ENCODE results near the gene RTN1. TPM values are rescaled to one million over a fixed set of nuclear protein-coding genes. Genes with fewer than 3 reads are reported as not detected.

The RTN1 gene
- total and polyA plus RNA-seq, 7 donors: 1.2 to 25.7 (median 8.0) TPM

DNA sequence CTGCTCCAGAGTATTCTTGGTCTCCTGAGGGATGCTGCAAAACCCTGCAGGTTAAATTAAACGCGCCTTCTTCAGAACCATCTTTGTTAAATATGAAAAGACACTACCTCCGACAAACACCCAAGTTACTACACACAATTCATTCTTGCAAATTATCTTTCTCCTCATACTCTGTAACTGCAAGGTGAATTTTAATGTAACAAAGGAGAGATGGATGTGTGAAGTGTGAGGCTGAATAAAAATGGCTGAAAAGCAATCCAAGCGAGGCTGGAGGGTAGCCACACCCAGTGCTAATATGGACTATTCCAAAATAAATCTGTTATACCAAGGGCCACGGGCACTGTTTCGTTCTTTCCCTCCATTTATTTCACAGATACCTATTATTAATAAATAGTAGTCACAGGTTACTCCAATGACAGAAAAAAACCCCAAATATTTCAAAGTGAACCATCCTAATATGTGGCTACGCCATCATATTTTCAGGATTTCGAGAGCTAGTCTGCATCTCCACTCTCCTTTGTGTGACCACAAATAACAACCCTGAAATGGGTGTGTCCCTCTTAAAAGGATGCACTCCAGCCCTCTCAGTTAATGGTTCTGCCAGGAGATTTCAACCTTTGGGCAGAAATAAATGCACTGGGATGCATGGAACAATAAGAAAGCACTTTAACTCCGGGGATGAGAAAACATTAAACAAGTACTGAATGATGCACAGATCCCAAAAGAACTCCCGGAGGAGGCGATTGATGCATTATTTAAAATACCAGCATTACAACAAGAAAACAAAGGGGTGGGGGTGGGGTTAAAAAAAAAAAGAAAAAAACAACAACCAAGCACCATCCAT lies 240.9 kb downstream of the RTN1 start:
- Histone ChIP-seq H3K27me3 (peaks cover 0 to 36% (median 10%) of the 10 kb centered on the region in 3 donors), H3K36me3 (no peaks in the 10 kb centered on the region), H3K9me3 (no peaks in the 10 kb centered on the region), H3K4me1 (peaks cover 0 to 8% (median 2%) of the 10 kb centered on the region in 4 donors), H3K4me3 (no peak overlapping the region), H3K27ac (no peak overlapping the region)
- intact Hi-C loops (cut with DNase I): no loop called here
- 65 to 73% methylated on average over 11 of the region's 11 CpGs for WGBS, 2 donors
- TF ChIP-seq EP300 (IDR thresholded peaks at IDR 0.05) (no peak), POLR2AphosphoS5 (IDR thresholded peaks at IDR 0.05) (no peak), POLR2A (IDR thresholded peaks at IDR 0.05) (no peak)
- TF ChIP-seq, protein P1, sequence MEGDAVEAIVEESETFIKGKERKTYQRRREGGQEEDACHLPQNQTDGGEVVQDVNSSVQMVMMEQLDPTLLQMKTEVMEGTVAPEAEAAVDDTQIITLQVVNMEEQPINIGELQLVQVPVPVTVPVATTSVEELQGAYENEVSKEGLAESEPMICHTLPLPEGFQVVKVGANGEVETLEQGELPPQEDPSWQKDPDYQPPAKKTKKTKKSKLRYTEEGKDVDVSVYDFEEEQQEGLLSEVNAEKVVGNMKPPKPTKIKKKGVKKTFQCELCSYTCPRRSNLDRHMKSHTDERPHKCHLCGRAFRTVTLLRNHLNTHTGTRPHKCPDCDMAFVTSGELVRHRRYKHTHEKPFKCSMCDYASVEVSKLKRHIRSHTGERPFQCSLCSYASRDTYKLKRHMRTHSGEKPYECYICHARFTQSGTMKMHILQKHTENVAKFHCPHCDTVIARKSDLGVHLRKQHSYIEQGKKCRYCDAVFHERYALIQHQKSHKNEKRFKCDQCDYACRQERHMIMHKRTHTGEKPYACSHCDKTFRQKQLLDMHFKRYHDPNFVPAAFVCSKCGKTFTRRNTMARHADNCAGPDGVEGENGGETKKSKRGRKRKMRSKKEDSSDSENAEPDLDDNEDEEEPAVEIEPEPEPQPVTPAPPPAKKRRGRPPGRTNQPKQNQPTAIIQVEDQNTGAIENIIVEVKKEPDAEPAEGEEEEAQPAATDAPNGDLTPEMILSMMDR (IDR thresholded peaks at IDR 0.05): no peak
- no peak for DNase-seq

DNA sequence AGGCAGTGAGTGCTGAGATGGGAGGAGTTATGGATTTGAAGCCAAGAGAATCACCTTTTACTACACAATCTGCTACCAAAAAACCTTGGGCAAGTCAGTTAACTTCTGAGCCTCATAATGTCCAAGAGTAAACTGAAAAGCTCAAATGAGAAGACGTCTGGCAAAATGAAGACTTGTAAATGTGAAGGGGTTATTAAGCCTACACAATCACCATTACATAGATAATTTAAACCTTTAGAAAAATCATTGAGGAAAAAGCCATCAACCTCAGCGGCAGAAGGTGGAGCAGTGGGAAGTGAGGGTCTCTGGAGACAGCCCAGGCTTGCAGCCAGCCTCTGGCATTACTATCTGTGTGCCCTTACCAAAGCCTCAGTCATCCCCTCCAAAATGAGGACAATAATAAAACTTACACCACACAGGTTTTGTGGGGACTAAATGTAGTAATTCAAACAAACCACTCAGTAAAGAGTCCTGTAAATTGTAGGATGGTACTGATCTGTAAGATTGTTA lies 243.5 kb downstream of the RTN1 start:
- 70 to 81% methylated on average over 2 of the region's 2 CpGs for WGBS, 2 donors
- intact Hi-C loops (cut with DNase I): no loop called here
- H3K4me3 ChIP-seq: no peak overlapping the region
- H3K9me3 ChIP-seq: no peaks in the 10 kb centered on the region
- peaks cover 0 to 8% (median 2%) of the 10 kb centered on the region in 4 donors for H3K4me1 ChIP-seq
- DNase-seq: no peak
- TF ChIP-seq, protein P1 (IDR thresholded peaks at IDR 0.05): no peak
- TF ChIP-seq POLR2AphosphoS5 (IDR thresholded peaks at IDR 0.05): no peak
- no peak for TF ChIP-seq EP300 (IDR thresholded peaks at IDR 0.05)
- no peaks in the 10 kb centered on the region for H3K36me3 ChIP-seq
- H3K27me3 ChIP-seq: peaks cover 0 to 30% (median 10%) of the 10 kb centered on the region in 3 donors
- H3K27ac ChIP-seq: no peak overlapping the region

DNA sequence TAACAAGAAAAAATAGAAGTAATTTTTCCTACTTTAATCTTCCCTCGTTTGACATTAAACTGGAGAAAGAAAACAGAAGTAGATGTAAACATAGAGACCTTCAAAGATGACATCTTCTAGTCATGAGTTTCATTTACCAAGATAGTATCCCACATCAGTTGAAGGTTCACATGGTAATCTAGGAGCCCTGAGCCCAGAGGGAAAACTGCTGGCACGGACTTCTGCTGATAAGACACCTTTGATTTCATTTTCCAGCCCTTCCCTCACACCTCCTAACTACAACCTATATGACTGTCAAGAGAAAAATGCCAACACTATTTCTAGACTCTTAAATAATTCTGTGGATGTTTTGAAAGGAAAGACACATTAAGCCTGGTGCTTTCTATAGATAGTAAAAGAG lies 247.9 kb downstream of the RTN1 start:
- Histone ChIP-seq H3K4me3 (no peak overlapping the region), H3K27me3 (no peaks in the 10 kb centered on the region), H3K27ac (no peak overlapping the region), H3K4me1 (no peaks in the 10 kb centered on the region), H3K36me3 (no peaks in the 10 kb centered on the region), H3K9me3 (no peaks in the 10 kb centered on the region)
- TF ChIP-seq EP300 (IDR thresholded peaks at IDR 0.05): no peak
- intact Hi-C loops (cut with DNase I): no loop called here
- DNase-seq: no peak
- WGBS, 2 donors: 28 to 57% methylated on average over 2 of the region's 2 CpGs

DNA sequence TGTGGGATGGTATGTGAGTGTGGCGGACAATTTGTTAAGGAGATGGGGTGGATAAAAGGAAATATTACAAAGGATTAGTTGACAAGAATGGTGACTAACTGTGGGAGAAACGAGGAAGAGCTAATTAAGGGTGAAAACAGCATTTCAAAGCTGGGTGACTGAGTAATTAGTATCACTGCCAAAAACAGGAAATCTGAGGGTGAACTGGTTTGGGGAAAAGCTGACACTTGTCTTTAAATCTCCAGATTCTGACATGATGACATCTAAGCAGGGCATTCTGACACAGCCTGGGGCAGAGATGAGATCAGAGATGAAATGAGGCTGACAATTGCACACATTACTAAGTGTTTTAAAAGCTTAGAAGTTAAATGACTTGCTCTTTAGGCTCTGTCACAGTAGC lies 251.5 kb downstream of the RTN1 start:
- intact Hi-C loops (cut with DNase I): no loop called here
- H3K27ac ChIP-seq: no peak overlapping the region
- H3K4me3 ChIP-seq: no peak overlapping the region
- H3K4me1 ChIP-seq: no peaks in the 10 kb centered on the region
- no peaks in the 10 kb centered on the region for H3K27me3 ChIP-seq
- DNase-seq: no peak
- H3K36me3 ChIP-seq: no peaks in the 10 kb centered on the region
- 72 to 74% methylated on average over 2 of the region's 2 CpGs for WGBS, 2 donors
- TF ChIP-seq EP300 (IDR thresholded peaks at IDR 0.05) (no peak), POLR2AphosphoS5 (IDR thresholded peaks at IDR 0.05) (no peak), POLR2A (IDR thresholded peaks at IDR 0.05) (no peak)
- TF ChIP-seq, protein P1 (IDR thresholded peaks at IDR 0.05): no peak
- H3K9me3 ChIP-seq: no peaks in the 10 kb centered on the region

DNA sequence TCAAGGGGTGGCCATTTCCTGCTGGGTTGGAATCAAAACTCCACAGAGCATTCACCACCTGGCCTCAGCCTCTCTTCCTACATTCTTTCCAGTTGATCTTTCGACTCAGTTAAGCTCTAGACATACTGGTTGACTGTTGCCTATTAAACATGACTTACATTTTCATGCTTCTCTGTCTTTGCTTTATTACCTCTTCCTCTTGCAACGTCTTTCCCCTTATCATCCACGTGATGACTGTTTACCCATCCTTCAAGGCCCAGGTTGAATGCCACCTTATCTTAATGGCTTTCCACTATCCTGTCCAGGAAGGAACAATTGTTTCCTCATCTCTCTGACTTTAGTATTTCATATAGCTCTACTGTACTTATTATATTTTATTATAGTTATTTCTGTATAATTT lies 269.5 kb downstream of the RTN1 start:
- WGBS, 2 donors: 10 to 49% methylated on average over 3 of the region's 3 CpGs
- H3K4me1 ChIP-seq: no peaks in the 10 kb centered on the region
- intact Hi-C loops (cut with DNase I): no loop called here
- no peaks in the 10 kb centered on the region for H3K9me3 ChIP-seq
- no peaks in the 10 kb centered on the region for H3K36me3 ChIP-seq
- H3K27ac ChIP-seq: no peak overlapping the region
- no peak overlapping the region for H3K4me3 ChIP-seq
- TF ChIP-seq POLR2AphosphoS5 (IDR thresholded peaks at IDR 0.05): no peak
- TF ChIP-seq, protein P1 (IDR thresholded peaks at IDR 0.05): no peak
- no peak for TF ChIP-seq POLR2A (IDR thresholded peaks at IDR 0.05)
- TF ChIP-seq EP300 (IDR thresholded peaks at IDR 0.05): no peak
- no peaks in the 10 kb centered on the region for H3K27me3 ChIP-seq
- DNase-seq: no peak

All from sigmoid colon (tissue), 7 donors.